GM23338 (cell line): ENCODE measurements around the gene B4GALT6. TPM values are rescaled to one million over a fixed set of nuclear protein-coding genes. Genes with fewer than 3 reads are reported as not detected.

Experiments
- ATAC-seq: fragments of 200-7000 bp; cut with Tn5 transposase; 3 replicates; pipeline ENCODE4 v1.9.1; 2020
- DNase-seq: peaks from one replicate; pipeline ENCODE4 v3.0.0-alpha.2; 2015; ENCODE audit warnings: low spot score
- H2AFZ ChIP-seq: fragments of 200-600 bp; sonication (generic); 2 replicates; pipeline ENCODE4 v1.8.0; 2016; ENCODE audit warnings: antibody characterized with exemption, mild to moderate bottlenecking, moderate library complexity
- H3F3A ChIP-seq: fragments of 200-600 bp; sonication (generic); replicated peaks from 2 replicates; pipeline ENCODE4 v1.8.0; 2017; ENCODE audit warnings: antibody characterized with exemption, mixed run types, low read depth
- H3K27ac ChIP-seq: fragments of 200-600 bp; sonication (generic); 2 replicates; pipeline ENCODE4 v1.6.1; 2016; ENCODE audit warnings: low read depth
- H3K27me3 ChIP-seq: fragments of 200-600 bp; sonication (generic); 2 replicates; pipeline ENCODE4 v1.8.0; 2016; ENCODE audit warnings: mild to moderate bottlenecking, mixed run types, moderate library complexity; ENCODE audit not compliant: insufficient read depth
- H3K36me3 ChIP-seq: fragments of 200-600 bp; sonication (generic); 2 replicates; pipeline ENCODE4 v1.8.0; 2016; ENCODE audit warnings: mild to moderate bottlenecking; ENCODE audit not compliant: insufficient read depth
- H3K4me1 ChIP-seq: fragments of 200-600 bp; sonication (generic); 2 replicates; pipeline ENCODE4 v1.8.0; 2016; ENCODE audit warnings: mild to moderate bottlenecking, moderate library complexity; ENCODE audit not compliant: insufficient read depth
- H3K4me2 ChIP-seq: fragments of 200-600 bp; sonication (generic); 2 replicates; pipeline ENCODE4 v1.7.1; 2017; ENCODE audit warnings: mixed run types
- H3K4me3 ChIP-seq: fragments of 200-600 bp; sonication (generic); 2 replicates; pipeline ENCODE4 v1.6.1; 2016; ENCODE audit warnings: mixed run types
- H3K79me2 ChIP-seq: fragments of 200-600 bp; sonication (generic); replicated peaks from 2 replicates; pipeline ENCODE4 v1.8.0; 2017; ENCODE audit warnings: mild to moderate bottlenecking; ENCODE audit not compliant: insufficient read depth
- H3K9me2 ChIP-seq: fragments of 200-600 bp; sonication (generic); 2 replicates; pipeline ENCODE4 v1.8.0; 2017; ENCODE audit not compliant: insufficient read depth
- H4K20me1 ChIP-seq: fragments of 200-600 bp; sonication (generic); replicated peaks from 2 replicates; pipeline ENCODE4 v1.8.0; 2017; ENCODE audit warnings: mild to moderate bottlenecking; ENCODE audit not compliant: insufficient read depth
- H3K27ac Mint-ChIP-seq: 2 replicates; pipeline ENCODE4 v1.8.0; 2020; ENCODE audit warnings: inconsistent platforms, mild to moderate bottlenecking, moderate library complexity, mixed read lengths
- H3K27me3 Mint-ChIP-seq: 3 replicates; pipeline ENCODE4 v1.8.0; 2022; ENCODE audit warnings: low read depth, mild to moderate bottlenecking, moderate library complexity, mixed read lengths, inconsistent platforms; ENCODE audit not compliant: insufficient read depth, poor library complexity
- H3K36me3 Mint-ChIP-seq: 3 replicates; pipeline ENCODE4 v1.8.0; 2021; ENCODE audit warnings: low read depth, mild to moderate bottlenecking, inconsistent platforms, moderate library complexity, mixed read lengths
- H3K4me1 Mint-ChIP-seq: 3 replicates; pipeline ENCODE4 v1.8.0; 2020; ENCODE audit warnings: mild to moderate bottlenecking, inconsistent platforms, mixed read lengths
- H3K4me3 Mint-ChIP-seq: 3 replicates; pipeline ENCODE4 v1.8.0; 2021; ENCODE audit warnings: moderate library complexity, mild to moderate bottlenecking, inconsistent platforms, mixed read lengths
- H3K9me3 Mint-ChIP-seq: 3 replicates; pipeline ENCODE4 v1.8.0; 2020; ENCODE audit warnings: moderate library complexity, mild to moderate bottlenecking, inconsistent platforms, mixed read lengths
- CREB1 ChIP-seq: fragments of 250-450 bp; sonication (Bioruptor Pico); IDR thresholded peaks from 2 replicates; pipeline ENCODE4 v1.5.0; 2020; ENCODE audit warnings: low read depth, mild to moderate bottlenecking, moderate library complexity
- EZH2 ChIP-seq: fragments of 200-600 bp; sonication (generic); IDR thresholded peaks from one replicate; pipeline ENCODE4 v1.8.0; 2017; ENCODE audit warnings: antibody characterized with exemption, mild to moderate bottlenecking, low read depth; ENCODE audit not compliant: unreplicated experiment
- EZH2phosphoT487 ChIP-seq: fragments of 200-600 bp; sonication (generic); IDR thresholded peaks from one replicate; pipeline ENCODE4 v1.8.1; 2018; ENCODE audit warnings: antibody characterized with exemption; ENCODE audit not compliant: unreplicated experiment
- JUNB ChIP-seq: IDR thresholded peaks from one replicate; pipeline ENCODE4 v1.6.1; 2016; ENCODE audit warnings: antibody characterized with exemption; ENCODE audit not compliant: unreplicated experiment
- NANOG ChIP-seq: IDR thresholded peaks from 2 replicates; pipeline ENCODE4 v1.6.1; 2016; ENCODE audit warnings: antibody characterized with exemption, borderline replicate concordance
- POLR2AphosphoS5 ChIP-seq: IDR thresholded peaks from 2 replicates; pipeline ENCODE4 v1.6.1; 2016; ENCODE audit warnings: antibody characterized with exemption, low read depth
- STAT1 ChIP-seq: IDR thresholded peaks from one replicate; pipeline ENCODE4 v1.6.1; 2016; ENCODE audit warnings: antibody characterized with exemption; ENCODE audit not compliant: unreplicated experiment
- ZNF114 ChIP-seq: fragments of 250-450 bp; sonication (Bioruptor Pico); IDR thresholded peaks from 2 replicates; pipeline ENCODE4 v1.5.0; 2020; ENCODE audit warnings: mild to moderate bottlenecking, moderate library complexity
- ZNF331 ChIP-seq: fragments of 250-450 bp; sonication (Bioruptor Pico); IDR thresholded peaks from 2 replicates; pipeline ENCODE4 v1.5.0; 2020; ENCODE audit warnings: low read depth, mild to moderate bottlenecking, moderate library complexity
- polyA plus RNA-seq: library from polyadenylated mRNA; unstranded; fragments of >200 nt; fragmentation: Nextera tagmentation; extraction: Ambion mirVana; gene quantifications from 2 replicates; pipeline ENCODE4 v1.2.1, GENCODE V29; 2016
- total RNA-seq: library from RNA; depleted of rRNA; stranded (reverse); fragments of >200 nt; shearing (Covaris generic); gene quantifications from 2 replicates; pipeline ENCODE4 v1.2.3, GENCODE V29; 2014
- TF ChIP-seq, protein P1 (sequence below): IDR thresholded peaks from 2 replicates; pipeline ENCODE4 v1.6.1; 2016; ENCODE audit warnings: antibody characterized with exemption
- TF ChIP-seq, protein P2 (sequence below): IDR thresholded peaks from one replicate; pipeline ENCODE4 v1.6.1; 2018; ENCODE audit warnings: antibody characterized with exemption; ENCODE audit not compliant: unreplicated experiment
- TF ChIP-seq, protein P3 (sequence below): fragments of 250-450 bp; sonication (Bioruptor Pico); IDR thresholded peaks from 2 replicates; pipeline ENCODE4 v1.5.0; 2020; ENCODE audit warnings: mild to moderate bottlenecking, moderate library complexity
- TF ChIP-seq, protein P4 (sequence below), 2 experiments: fragments of 200-600 bp in 1 of 2; sonication (generic) in 1 of 2; conservative IDR thresholded peaks; 2 replicates each; pipeline versions ENCODE4 v1.5.1 to v1.6.1; 2016 to 2017; ENCODE audit warnings: antibody characterized with exemption in 2 of 2, low read depth in 2 of 2, mild to moderate bottlenecking in 2 of 2, moderate library complexity in 1 of 2

The B4GALT6 gene
- total and polyA plus RNA-seq, 2 experiments from 2014 or later, result 14.8 to 33.8 TPM

DNA sequence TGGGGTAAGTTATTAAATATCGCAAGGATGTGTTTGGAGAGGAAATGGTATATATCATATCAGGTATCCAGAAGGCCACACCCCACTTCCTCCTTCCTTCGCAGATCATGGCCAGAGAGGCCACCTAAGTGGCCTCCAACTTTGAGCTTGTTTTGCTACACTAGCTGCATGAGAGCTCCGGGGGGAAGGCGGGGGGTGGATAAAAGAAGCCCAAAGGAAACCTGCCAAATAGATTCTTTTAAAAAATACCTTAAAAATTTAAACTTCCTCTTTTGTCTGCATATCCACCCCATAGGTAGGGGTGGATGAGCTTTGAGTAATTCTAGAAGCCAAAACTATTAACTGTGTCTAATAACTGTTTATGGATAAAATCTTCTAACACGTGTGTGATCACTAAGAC, 98.4 kb downstream of the B4GALT6 start:
- no peak overlapping the region for H3K4me3 Mint-ChIP-seq
- Histone ChIP-seq H3K36me3 (no peaks in the 10 kb centered on the region), H3K79me2 (no peaks in the 10 kb centered on the region), H3K27ac (no peak overlapping the region), H3K4me1 (no peaks in the 10 kb centered on the region), H4K20me1 (no peaks in the 10 kb centered on the region), H2AFZ (no peak overlapping the region), H3K9me2 (peaks cover 5% of the 10 kb centered on the region; the same call in 1 of the 2 replicates), H3K4me3 (no peak overlapping the region), H3F3A (no peaks in the 10 kb centered on the region), H3K4me2 (no peak overlapping the region), H3K27me3 (no peaks in the 10 kb centered on the region)
- peaks cover 11% of the 10 kb centered on the region; the same call in 2 of the 3 replicates for H3K4me1 Mint-ChIP-seq
- no peaks in the 10 kb centered on the region; the same call in 2 of the 3 replicates for H3K36me3 Mint-ChIP-seq
- no peaks in the 10 kb centered on the region for H3K9me3 Mint-ChIP-seq
- DNase-seq (no peak), ATAC-seq (no peak)
- H3K27me3 Mint-ChIP-seq, result peaks cover 4% of the 10 kb centered on the region
- H3K27ac Mint-ChIP-seq, result no peak overlapping the region
- TF ChIP-seq CREB1, result no peak
- no peak for TF ChIP-seq NANOG
- TF ChIP-seq, protein P1, sequence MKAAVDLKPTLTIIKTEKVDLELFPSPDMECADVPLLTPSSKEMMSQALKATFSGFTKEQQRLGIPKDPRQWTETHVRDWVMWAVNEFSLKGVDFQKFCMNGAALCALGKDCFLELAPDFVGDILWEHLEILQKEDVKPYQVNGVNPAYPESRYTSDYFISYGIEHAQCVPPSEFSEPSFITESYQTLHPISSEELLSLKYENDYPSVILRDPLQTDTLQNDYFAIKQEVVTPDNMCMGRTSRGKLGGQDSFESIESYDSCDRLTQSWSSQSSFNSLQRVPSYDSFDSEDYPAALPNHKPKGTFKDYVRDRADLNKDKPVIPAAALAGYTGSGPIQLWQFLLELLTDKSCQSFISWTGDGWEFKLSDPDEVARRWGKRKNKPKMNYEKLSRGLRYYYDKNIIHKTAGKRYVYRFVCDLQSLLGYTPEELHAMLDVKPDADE, result no peak
- TF ChIP-seq STAT1, result no peak
- no peak for TF ChIP-seq ZNF331 (CRISPR knock-in tag)
- TF ChIP-seq, protein P2, sequence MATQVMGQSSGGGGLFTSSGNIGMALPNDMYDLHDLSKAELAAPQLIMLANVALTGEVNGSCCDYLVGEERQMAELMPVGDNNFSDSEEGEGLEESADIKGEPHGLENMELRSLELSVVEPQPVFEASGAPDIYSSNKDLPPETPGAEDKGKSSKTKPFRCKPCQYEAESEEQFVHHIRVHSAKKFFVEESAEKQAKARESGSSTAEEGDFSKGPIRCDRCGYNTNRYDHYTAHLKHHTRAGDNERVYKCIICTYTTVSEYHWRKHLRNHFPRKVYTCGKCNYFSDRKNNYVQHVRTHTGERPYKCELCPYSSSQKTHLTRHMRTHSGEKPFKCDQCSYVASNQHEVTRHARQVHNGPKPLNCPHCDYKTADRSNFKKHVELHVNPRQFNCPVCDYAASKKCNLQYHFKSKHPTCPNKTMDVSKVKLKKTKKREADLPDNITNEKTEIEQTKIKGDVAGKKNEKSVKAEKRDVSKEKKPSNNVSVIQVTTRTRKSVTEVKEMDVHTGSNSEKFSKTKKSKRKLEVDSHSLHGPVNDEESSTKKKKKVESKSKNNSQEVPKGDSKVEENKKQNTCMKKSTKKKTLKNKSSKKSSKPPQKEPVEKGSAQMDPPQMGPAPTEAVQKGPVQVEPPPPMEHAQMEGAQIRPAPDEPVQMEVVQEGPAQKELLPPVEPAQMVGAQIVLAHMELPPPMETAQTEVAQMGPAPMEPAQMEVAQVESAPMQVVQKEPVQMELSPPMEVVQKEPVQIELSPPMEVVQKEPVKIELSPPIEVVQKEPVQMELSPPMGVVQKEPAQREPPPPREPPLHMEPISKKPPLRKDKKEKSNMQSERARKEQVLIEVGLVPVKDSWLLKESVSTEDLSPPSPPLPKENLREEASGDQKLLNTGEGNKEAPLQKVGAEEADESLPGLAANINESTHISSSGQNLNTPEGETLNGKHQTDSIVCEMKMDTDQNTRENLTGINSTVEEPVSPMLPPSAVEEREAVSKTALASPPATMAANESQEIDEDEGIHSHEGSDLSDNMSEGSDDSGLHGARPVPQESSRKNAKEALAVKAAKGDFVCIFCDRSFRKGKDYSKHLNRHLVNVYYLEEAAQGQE, result no peak
- TF ChIP-seq JUNB, result no peak
- TF ChIP-seq, protein P3, sequence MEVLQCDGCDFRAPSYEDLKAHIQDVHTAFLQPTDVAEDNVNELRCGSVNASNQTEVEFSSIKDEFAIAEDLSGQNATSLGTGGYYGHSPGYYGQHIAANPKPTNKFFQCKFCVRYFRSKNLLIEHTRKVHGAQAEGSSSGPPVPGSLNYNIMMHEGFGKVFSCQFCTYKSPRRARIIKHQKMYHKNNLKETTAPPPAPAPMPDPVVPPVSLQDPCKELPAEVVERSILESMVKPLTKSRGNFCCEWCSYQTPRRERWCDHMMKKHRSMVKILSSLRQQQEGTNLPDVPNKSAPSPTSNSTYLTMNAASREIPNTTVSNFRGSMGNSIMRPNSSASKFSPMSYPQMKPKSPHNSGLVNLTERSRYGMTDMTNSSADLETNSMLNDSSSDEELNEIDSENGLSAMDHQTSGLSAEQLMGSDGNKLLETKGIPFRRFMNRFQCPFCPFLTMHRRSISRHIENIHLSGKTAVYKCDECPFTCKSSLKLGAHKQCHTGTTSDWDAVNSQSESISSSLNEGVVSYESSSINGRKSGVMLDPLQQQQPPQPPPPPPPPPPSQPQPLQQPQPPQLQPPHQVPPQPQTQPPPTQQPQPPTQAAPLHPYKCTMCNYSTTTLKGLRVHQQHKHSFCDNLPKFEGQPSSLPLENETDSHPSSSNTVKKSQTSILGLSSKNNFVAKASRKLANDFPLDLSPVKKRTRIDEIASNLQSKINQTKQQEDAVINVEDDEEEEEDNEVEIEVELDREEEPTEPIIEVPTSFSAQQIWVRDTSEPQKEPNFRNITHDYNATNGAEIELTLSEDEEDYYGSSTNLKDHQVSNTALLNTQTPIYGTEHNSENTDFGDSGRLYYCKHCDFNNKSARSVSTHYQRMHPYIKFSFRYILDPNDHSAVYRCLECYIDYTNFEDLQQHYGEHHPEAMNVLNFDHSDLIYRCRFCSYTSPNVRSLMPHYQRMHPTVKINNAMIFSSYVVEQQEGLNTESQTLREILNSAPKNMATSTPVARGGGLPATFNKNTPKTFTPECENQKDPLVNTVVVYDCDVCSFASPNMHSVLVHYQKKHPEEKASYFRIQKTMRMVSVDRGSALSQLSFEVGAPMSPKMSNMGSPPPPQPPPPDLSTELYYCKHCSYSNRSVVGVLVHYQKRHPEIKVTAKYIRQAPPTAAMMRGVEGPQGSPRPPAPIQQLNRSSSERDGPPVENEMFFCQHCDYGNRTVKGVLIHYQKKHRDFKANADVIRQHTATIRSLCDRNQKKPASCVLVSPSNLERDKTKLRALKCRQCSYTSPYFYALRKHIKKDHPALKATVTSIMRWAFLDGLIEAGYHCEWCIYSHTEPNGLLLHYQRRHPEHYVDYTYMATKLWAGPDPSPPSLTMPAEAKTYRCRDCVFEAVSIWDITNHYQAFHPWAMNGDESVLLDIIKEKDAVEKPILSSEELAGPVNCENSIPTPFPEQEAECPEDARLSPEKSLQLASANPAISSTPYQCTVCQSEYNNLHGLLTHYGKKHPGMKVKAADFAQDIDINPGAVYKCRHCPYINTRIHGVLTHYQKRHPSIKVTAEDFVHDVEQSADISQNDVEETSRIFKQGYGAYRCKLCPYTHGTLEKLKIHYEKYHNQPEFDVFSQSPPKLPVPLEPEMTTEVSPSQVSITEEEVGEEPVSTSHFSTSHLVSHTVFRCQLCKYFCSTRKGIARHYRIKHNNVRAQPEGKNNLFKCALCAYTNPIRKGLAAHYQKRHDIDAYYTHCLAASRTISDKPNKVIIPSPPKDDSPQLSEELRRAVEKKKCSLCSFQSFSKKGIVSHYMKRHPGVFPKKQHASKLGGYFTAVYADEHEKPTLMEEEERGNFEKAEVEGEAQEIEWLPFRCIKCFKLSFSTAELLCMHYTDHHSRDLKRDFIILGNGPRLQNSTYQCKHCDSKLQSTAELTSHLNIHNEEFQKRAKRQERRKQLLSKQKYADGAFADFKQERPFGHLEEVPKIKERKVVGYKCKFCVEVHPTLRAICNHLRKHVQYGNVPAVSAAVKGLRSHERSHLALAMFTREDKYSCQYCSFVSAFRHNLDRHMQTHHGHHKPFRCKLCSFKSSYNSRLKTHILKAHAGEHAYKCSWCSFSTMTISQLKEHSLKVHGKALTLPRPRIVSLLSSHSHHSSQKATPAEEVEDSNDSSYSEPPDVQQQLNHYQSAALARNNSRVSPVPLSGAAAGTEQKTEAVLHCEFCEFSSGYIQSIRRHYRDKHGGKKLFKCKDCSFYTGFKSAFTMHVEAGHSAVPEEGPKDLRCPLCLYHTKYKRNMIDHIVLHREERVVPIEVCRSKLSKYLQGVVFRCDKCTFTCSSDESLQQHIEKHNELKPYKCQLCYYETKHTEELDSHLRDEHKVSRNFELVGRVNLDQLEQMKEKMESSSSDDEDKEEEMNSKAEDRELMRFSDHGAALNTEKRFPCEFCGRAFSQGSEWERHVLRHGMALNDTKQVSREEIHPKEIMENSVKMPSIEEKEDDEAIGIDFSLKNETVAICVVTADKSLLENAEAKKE, result no peak
- no peak for TF ChIP-seq EZH2
- TF ChIP-seq POLR2AphosphoS5, result no peak
- no peak for TF ChIP-seq EZH2phosphoT487
- TF ChIP-seq, protein P4, sequence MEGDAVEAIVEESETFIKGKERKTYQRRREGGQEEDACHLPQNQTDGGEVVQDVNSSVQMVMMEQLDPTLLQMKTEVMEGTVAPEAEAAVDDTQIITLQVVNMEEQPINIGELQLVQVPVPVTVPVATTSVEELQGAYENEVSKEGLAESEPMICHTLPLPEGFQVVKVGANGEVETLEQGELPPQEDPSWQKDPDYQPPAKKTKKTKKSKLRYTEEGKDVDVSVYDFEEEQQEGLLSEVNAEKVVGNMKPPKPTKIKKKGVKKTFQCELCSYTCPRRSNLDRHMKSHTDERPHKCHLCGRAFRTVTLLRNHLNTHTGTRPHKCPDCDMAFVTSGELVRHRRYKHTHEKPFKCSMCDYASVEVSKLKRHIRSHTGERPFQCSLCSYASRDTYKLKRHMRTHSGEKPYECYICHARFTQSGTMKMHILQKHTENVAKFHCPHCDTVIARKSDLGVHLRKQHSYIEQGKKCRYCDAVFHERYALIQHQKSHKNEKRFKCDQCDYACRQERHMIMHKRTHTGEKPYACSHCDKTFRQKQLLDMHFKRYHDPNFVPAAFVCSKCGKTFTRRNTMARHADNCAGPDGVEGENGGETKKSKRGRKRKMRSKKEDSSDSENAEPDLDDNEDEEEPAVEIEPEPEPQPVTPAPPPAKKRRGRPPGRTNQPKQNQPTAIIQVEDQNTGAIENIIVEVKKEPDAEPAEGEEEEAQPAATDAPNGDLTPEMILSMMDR (conservative IDR thresholded peaks at IDR 0.05; ENCODE audit: low read depth in 2 of 2), result no peak
- no peak for TF ChIP-seq ZNF114 (CRISPR knock-in tag)
